ENCODE data around the gene PDE6H. TPM values are rescaled to one million over a fixed set of nuclear protein-coding genes. Genes with fewer than 3 reads are reported as not detected.
A peak's percentile ranks its signal among the peaks of the same experiment; 100 is the strongest.

Gene PDE6H
- total RNA-seq, 4 donors from 2014 or later = not detected

DNA sequence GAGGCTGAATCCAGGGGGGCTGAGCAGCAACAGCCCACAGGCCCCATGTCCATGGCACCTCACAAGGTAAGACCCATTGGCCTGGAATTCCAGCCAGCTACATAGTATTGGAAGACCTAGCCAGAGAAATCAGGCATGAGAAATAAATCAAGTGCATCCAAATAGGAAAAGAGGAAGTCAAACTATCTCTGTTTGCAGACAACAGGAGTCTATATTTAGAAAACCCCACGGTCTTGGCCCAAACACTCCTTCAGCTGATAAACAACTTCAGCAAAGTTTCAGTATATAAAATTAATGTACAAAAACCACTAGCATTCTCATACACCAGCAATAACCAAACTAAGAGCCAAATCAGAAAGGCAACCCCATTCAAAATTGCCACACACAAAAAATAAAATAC is 16.9 kb downstream of the PDE6H start:
- Histone ChIP-seq H3K36me3 (no peaks in the 10 kb centered on the region), H3K27ac (no peak overlapping the region), H3K4me1 (peaks cover 2 to 7% (median 3%) of the 10 kb centered on the region in 3 donors), H3K4me3 (no peak overlapping the region), H3K9me3 (no peaks in the 10 kb centered on the region), H3K27me3 (no peaks in the 10 kb centered on the region)
- WGBS, 2 donors (ENCODE audit: low coverage in 1 of 2) = 56 to 83% methylated on average over 1 of the region's 1 CpG
- TF ChIP-seq POLR2AphosphoS5 (IDR thresholded peaks at IDR 0.05) = no peak
- TF ChIP-seq, protein P1, sequence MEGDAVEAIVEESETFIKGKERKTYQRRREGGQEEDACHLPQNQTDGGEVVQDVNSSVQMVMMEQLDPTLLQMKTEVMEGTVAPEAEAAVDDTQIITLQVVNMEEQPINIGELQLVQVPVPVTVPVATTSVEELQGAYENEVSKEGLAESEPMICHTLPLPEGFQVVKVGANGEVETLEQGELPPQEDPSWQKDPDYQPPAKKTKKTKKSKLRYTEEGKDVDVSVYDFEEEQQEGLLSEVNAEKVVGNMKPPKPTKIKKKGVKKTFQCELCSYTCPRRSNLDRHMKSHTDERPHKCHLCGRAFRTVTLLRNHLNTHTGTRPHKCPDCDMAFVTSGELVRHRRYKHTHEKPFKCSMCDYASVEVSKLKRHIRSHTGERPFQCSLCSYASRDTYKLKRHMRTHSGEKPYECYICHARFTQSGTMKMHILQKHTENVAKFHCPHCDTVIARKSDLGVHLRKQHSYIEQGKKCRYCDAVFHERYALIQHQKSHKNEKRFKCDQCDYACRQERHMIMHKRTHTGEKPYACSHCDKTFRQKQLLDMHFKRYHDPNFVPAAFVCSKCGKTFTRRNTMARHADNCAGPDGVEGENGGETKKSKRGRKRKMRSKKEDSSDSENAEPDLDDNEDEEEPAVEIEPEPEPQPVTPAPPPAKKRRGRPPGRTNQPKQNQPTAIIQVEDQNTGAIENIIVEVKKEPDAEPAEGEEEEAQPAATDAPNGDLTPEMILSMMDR (IDR thresholded peaks at IDR 0.05) = no peak
- TF ChIP-seq EP300 (IDR thresholded peaks at IDR 0.05) = no peak
- no peak for TF ChIP-seq POLR2A (IDR thresholded peaks at IDR 0.05)
- no peak for ATAC-seq

DNA sequence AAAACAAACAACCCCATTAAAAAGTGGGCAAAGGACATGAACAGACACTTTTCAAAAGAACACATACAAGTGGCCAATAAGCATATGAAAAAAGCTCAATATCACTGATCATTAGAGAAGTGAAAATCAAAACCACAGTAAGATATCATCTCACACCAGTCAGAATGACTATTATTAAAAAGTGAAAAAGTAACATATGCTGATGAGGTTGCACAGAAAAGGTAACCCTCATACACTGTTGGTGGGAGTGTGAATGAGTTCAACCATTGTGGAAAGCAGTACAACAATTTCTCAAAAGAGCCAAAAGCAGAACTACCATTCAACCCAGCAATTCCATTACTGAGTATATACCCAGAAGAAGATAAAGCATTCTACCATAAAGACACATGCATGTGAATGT is 18.2 kb downstream of the PDE6H start:
- Histone ChIP-seq H3K4me3 (no peak overlapping the region), H3K27me3 (no peaks in the 10 kb centered on the region), H3K27ac (no peak overlapping the region), H3K4me1 (peaks cover 9 to 17% (median 12%) of the 10 kb centered on the region in 3 donors), H3K9me3 (no peaks in the 10 kb centered on the region), H3K36me3 (no peaks in the 10 kb centered on the region)
- TF ChIP-seq, protein P1 (IDR thresholded peaks at IDR 0.05) = no peak
- TF ChIP-seq POLR2A (IDR thresholded peaks at IDR 0.05) = no peak
- TF ChIP-seq POLR2AphosphoS5 (IDR thresholded peaks at IDR 0.05) = no peak
- no peak for TF ChIP-seq EP300 (IDR thresholded peaks at IDR 0.05)
- no peak for ATAC-seq

DNA sequence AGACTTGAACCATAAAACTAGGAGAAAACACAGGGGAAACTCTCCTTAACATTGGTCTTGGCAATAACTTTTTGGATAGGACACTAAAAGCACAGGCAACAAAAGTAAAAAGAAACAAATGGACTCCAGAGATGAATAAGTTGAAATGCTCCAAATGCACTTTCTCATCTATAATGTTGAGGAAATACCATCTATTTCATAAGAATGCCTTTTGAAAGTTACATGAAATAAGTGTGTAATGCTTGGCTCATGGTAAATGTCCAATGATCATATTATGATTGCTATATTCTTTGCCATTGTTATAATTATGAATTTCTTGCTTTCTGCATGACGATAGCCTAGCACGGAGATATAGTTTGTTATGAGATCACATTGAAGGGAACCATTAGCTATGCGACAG is 19.8 kb downstream of the PDE6H start:
- H3K27ac ChIP-seq = peak overlapping the region in 1 of 4 donors; percentile 1
- no peaks in the 10 kb centered on the region for H3K36me3 ChIP-seq
- no peaks in the 10 kb centered on the region for H3K27me3 ChIP-seq
- no peak for ATAC-seq
- H3K4me1 ChIP-seq = peaks cover 9 to 17% (median 12%) of the 10 kb centered on the region in 3 donors
- 91 to 100% methylated on average over 3 of the region's 3 CpGs for WGBS, 2 donors (ENCODE audit: low coverage in 1 of 2)
- TF ChIP-seq, protein P1 (IDR thresholded peaks at IDR 0.05) = no peak
- TF ChIP-seq POLR2A (IDR thresholded peaks at IDR 0.05) (no peak), POLR2AphosphoS5 (IDR thresholded peaks at IDR 0.05) (no peak), EP300 (IDR thresholded peaks at IDR 0.05) (no peak)
- no peak overlapping the region for H3K4me3 ChIP-seq
- no peaks in the 10 kb centered on the region for H3K9me3 ChIP-seq

DNA sequence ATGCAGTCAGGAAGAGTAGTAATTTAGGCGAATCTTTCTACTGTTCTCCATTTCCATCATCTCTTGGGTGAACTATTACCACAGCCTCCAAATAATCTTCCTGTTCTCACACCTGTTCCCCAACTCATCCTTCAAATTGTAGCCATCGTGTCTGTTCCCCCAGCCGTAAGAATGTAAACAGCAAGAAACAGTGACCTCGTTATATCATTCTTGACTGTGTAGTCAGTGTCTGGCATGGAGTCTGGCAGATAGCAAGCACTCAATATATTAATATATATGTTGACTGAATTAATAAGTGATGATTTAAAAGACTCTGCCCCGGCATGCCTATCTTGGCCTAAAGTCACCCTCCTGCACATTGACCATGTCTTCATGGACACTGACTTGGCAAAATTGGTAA is 20.3 kb downstream of the PDE6H start:
- TF ChIP-seq EP300 (IDR thresholded peaks at IDR 0.05) (no peak), POLR2A (IDR thresholded peaks at IDR 0.05) (no peak), POLR2AphosphoS5 (IDR thresholded peaks at IDR 0.05) (no peak)
- TF ChIP-seq, protein P1 (IDR thresholded peaks at IDR 0.05) = no peak

DNA sequence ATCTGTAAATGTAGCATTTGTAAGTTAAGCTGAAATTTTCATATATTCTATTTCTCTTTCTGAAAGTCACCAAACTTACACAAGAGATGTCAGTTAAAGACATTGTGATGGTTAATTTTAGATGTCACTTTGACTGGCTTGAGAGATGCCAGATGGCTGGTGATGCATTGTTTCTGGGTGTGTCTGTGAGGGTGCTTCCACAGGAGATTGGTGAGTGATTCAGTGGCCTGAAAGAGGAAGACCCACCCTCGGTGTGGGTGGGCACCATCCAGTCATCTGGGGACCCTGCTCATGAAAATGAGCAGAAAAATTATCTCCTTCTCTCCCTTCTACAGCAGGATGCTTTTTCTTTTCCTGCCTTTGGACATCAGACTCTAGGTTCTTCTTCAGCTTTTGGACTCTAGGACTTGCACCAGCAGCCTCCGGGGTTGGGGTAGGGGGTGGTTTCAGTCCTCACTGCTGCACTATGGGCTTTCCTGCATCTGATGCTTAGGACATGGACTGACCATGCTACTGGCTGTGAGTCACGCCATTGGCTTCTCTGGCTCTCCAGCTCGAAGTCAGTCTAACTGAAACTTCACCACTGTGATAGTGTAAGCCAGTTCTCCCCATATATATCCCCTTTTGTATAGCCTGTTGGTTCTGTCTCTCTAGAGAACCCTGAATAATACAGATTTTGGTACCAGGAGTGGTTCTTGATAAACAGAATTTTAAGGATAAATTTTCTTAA is 20.9 kb downstream of the PDE6H start:
- Histone ChIP-seq H3K4me1 (peaks cover 9 to 20% (median 12%) of the 10 kb centered on the region in 3 donors), H3K36me3 (no peaks in the 10 kb centered on the region), H3K27me3 (no peaks in the 10 kb centered on the region), H3K9me3 (no peaks in the 10 kb centered on the region), H3K4me3 (no peak overlapping the region), H3K27ac (peak overlapping the region in 3 of 4 donors; percentile 41 to 68 (median 67))
- TF ChIP-seq POLR2A (IDR thresholded peaks at IDR 0.05) (no peak), POLR2AphosphoS5 (IDR thresholded peaks at IDR 0.05) (no peak), EP300 (IDR thresholded peaks at IDR 0.05) (no peak)
- TF ChIP-seq, protein P1 (IDR thresholded peaks at IDR 0.05) = no peak
- ATAC-seq = no peak
- 48 to 60% methylated on average over 3 to 4 of the region's 4 CpGs for WGBS, 2 donors (ENCODE audit: low coverage in 1 of 2)

More for the DNA sequence above, 20.3 kb downstream of the PDE6H start:
- H3K9me3 ChIP-seq = no peaks in the 10 kb centered on the region
- no peaks in the 10 kb centered on the region for H3K36me3 ChIP-seq
- ATAC-seq = no peak
- H3K27me3 ChIP-seq = no peaks in the 10 kb centered on the region
- H3K4me1 ChIP-seq = peaks cover 9 to 17% (median 12%) of the 10 kb centered on the region in 3 donors
- H3K4me3 ChIP-seq = no peak overlapping the region
- peak overlapping the region in 1 of 4 donors; percentile 68 for H3K27ac ChIP-seq
- 51 to 73% methylated on average over 5 of the region's 5 CpGs for WGBS, 2 donors (ENCODE audit: low coverage in 1 of 2)

All from gastroesophageal sphincter (tissue), 4 donors.